Liver (tissue), 3 donors: Measurements from ENCODE around the gene PCNX3.

Experiments used
- HNF4G ChIP-seq: IDR thresholded peaks from 2 replicates; pipeline ENCODE4 v1.6.1; 2016; ENCODE audit warnings: antibody characterized with exemption
- JUND ChIP-seq, 2 donors: IDR thresholded peaks; 2 replicates each; pipeline ENCODE4 v1.6.1; 2016; ENCODE audit warnings: antibody characterized with exemption in 2 of 2
- NR2F2 ChIP-seq: IDR thresholded peaks from 2 replicates; pipeline ENCODE4 v1.6.1; 2016; ENCODE audit warnings: antibody characterized with exemption
- RAD21 ChIP-seq, 2 donors: IDR thresholded peaks; 2 replicates each; pipeline ENCODE4 v1.6.1; 2016; ENCODE audit warnings: antibody characterized with exemption in 2 of 2, mild to moderate bottlenecking in 2 of 2
- RXRA ChIP-seq, 2 donors: IDR thresholded peaks; 2 replicates each; pipeline ENCODE4 v1.6.1; 2017 to 2018; ENCODE audit warnings: antibody characterized with exemption in 2 of 2, mild to moderate bottlenecking in 1 of 2
- TF ChIP-seq, protein P1 (sequence below): fragments of 150-350 bp; IDR thresholded peaks from 2 replicates; pipeline ENCODE4 v1.5.1; 2017; ENCODE audit warnings: improper control_type of control experiment, low read depth, low read length; ENCODE audit not compliant: missing input control
- TF ChIP-seq, protein P2 (sequence below): IDR thresholded peaks from 2 replicates; pipeline ENCODE4 v1.6.1; 2016; ENCODE audit warnings: antibody characterized with exemption, mild to moderate bottlenecking
- TF ChIP-seq, protein P3 (sequence below): IDR thresholded peaks from 2 replicates; pipeline ENCODE4 v1.6.1; 2016; ENCODE audit warnings: antibody characterized with exemption
- TF ChIP-seq, protein P4 (sequence below): IDR thresholded peaks from 2 replicates; pipeline ENCODE4 v1.6.1; 2016; ENCODE audit warnings: antibody characterized with exemption
- donor health status: healthy.
- donor health status: healthy.

GRCh38 chr11:65625628-65626342 is 10.2 kb downstream of the PCNX3 start:
- TF ChIP-seq RXRA (IDR thresholded peaks at IDR 0.05): no peak
- TF ChIP-seq, protein P1, sequence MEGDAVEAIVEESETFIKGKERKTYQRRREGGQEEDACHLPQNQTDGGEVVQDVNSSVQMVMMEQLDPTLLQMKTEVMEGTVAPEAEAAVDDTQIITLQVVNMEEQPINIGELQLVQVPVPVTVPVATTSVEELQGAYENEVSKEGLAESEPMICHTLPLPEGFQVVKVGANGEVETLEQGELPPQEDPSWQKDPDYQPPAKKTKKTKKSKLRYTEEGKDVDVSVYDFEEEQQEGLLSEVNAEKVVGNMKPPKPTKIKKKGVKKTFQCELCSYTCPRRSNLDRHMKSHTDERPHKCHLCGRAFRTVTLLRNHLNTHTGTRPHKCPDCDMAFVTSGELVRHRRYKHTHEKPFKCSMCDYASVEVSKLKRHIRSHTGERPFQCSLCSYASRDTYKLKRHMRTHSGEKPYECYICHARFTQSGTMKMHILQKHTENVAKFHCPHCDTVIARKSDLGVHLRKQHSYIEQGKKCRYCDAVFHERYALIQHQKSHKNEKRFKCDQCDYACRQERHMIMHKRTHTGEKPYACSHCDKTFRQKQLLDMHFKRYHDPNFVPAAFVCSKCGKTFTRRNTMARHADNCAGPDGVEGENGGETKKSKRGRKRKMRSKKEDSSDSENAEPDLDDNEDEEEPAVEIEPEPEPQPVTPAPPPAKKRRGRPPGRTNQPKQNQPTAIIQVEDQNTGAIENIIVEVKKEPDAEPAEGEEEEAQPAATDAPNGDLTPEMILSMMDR: peak; percentile 54
- TF ChIP-seq JUND (IDR thresholded peaks at IDR 0.05): no peak
- TF ChIP-seq RAD21 (IDR thresholded peaks at IDR 0.05): peak; percentile 77 to 86
- TF ChIP-seq, protein P2, sequence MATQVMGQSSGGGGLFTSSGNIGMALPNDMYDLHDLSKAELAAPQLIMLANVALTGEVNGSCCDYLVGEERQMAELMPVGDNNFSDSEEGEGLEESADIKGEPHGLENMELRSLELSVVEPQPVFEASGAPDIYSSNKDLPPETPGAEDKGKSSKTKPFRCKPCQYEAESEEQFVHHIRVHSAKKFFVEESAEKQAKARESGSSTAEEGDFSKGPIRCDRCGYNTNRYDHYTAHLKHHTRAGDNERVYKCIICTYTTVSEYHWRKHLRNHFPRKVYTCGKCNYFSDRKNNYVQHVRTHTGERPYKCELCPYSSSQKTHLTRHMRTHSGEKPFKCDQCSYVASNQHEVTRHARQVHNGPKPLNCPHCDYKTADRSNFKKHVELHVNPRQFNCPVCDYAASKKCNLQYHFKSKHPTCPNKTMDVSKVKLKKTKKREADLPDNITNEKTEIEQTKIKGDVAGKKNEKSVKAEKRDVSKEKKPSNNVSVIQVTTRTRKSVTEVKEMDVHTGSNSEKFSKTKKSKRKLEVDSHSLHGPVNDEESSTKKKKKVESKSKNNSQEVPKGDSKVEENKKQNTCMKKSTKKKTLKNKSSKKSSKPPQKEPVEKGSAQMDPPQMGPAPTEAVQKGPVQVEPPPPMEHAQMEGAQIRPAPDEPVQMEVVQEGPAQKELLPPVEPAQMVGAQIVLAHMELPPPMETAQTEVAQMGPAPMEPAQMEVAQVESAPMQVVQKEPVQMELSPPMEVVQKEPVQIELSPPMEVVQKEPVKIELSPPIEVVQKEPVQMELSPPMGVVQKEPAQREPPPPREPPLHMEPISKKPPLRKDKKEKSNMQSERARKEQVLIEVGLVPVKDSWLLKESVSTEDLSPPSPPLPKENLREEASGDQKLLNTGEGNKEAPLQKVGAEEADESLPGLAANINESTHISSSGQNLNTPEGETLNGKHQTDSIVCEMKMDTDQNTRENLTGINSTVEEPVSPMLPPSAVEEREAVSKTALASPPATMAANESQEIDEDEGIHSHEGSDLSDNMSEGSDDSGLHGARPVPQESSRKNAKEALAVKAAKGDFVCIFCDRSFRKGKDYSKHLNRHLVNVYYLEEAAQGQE: no peak
- TF ChIP-seq HNF4G: no peak
- TF ChIP-seq, protein P3, sequence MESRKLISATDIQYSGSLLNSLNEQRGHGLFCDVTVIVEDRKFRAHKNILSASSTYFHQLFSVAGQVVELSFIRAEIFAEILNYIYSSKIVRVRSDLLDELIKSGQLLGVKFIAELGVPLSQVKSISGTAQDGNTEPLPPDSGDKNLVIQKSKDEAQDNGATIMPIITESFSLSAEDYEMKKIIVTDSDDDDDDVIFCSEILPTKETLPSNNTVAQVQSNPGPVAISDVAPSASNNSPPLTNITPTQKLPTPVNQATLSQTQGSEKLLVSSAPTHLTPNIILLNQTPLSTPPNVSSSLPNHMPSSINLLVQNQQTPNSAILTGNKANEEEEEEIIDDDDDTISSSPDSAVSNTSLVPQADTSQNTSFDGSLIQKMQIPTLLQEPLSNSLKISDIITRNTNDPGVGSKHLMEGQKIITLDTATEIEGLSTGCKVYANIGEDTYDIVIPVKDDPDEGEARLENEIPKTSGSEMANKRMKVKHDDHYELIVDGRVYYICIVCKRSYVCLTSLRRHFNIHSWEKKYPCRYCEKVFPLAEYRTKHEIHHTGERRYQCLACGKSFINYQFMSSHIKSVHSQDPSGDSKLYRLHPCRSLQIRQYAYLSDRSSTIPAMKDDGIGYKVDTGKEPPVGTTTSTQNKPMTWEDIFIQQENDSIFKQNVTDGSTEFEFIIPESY: no peak
- TF ChIP-seq, protein P4, sequence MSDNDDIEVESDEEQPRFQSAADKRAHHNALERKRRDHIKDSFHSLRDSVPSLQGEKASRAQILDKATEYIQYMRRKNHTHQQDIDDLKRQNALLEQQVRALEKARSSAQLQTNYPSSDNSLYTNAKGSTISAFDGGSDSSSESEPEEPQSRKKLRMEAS: no peak
- no peak for TF ChIP-seq NR2F2
